HEK293T (cell line): ENCODE results near the gene CBFA2T2.

Experiments used
- CTCF ChIA-PET: fragments of 350-600 bp; formaldehyde crosslinking; extraction: SDS; loops from one replicate; lab custom pipeline; 2021; ENCODE audit warnings: antibody characterized with exemption, inconsistent platforms; lab: Yijun Ruan, JAX
- POLR2A ChIA-PET: fragments of 350-600 bp; formaldehyde crosslinking; extraction: SDS; loops from one replicate; lab custom pipeline; 2020; ENCODE audit warnings: antibody characterized with exemption, inconsistent platforms; lab: Yijun Ruan, JAX
- DNase-seq: peaks from one replicate; pipeline ENCODE4 v3.0.0; 2012; ENCODE audit warnings: mixed read lengths; ENCODE audit errors: extremely low spot score
- ARNT ChIP-seq: fragments of 450-650 bp; IDR thresholded peaks from 2 replicates; pipeline ENCODE4 v1.6.1; 2017; ENCODE audit warnings: mild to moderate bottlenecking
- BHLHE40 ChIP-seq: fragments of 450-650 bp; IDR thresholded peaks from 2 replicates; pipeline ENCODE4 v1.6.1; 2016; ENCODE audit warnings: mild to moderate bottlenecking, moderate library complexity, borderline replicate concordance
- CTBP1 ChIP-seq: fragments of 450-650 bp; IDR thresholded peaks from 2 replicates; pipeline ENCODE4 v1.6.1; 2016; ENCODE audit warnings: borderline replicate concordance
- ELF4 ChIP-seq: fragments of 450-650 bp; IDR thresholded peaks from 2 replicates; pipeline ENCODE4 v1.6.1; 2017; ENCODE audit warnings: antibody characterized with exemption
- FOXA1 ChIP-seq: fragments of 450-650 bp; IDR thresholded peaks from 2 replicates; pipeline ENCODE4 v1.6.1; 2016; ENCODE audit warnings: mild to moderate bottlenecking
- FOXK2 ChIP-seq: fragments of 450-650 bp; IDR thresholded peaks from 2 replicates; pipeline ENCODE4 v1.6.1; 2016; ENCODE audit warnings: mild to moderate bottlenecking
- FOXM1 ChIP-seq: fragments of 450-650 bp; IDR thresholded peaks from 2 replicates; pipeline ENCODE4 v1.6.1; 2017; ENCODE audit warnings: mild to moderate bottlenecking, borderline replicate concordance
- HDGF ChIP-seq: fragments of 450-650 bp; IDR thresholded peaks from 2 replicates; pipeline ENCODE4 v1.6.1; 2017; ENCODE audit warnings: antibody characterized with exemption, borderline replicate concordance
- L3MBTL2 ChIP-seq: fragments of 450-650 bp; conservative IDR thresholded peaks from 2 replicates; pipeline ENCODE4 v1.6.1; 2016; ENCODE audit warnings: mild to moderate bottlenecking
- LEF1 ChIP-seq: fragments of 450-650 bp; IDR thresholded peaks from 2 replicates; pipeline ENCODE4 v1.6.1; 2017; ENCODE audit warnings: mild to moderate bottlenecking, borderline replicate concordance
- NFRKB ChIP-seq: fragments of 450-650 bp; IDR thresholded peaks from 2 replicates; pipeline ENCODE4 v1.6.1; 2016; ENCODE audit warnings: mild to moderate bottlenecking, moderate library complexity
- PKNOX1 ChIP-seq: fragments of 450-650 bp; IDR thresholded peaks from 2 replicates; pipeline ENCODE4 v1.6.1; 2016
- SP1 ChIP-seq: fragments of 450-650 bp; IDR thresholded peaks from 2 replicates; pipeline ENCODE4 v1.6.1; 2017
- SUZ12 ChIP-seq: fragments of 450-650 bp; IDR thresholded peaks from 2 replicates; pipeline ENCODE4 v1.6.1; 2016; ENCODE audit warnings: mild to moderate bottlenecking
- TARDBP ChIP-seq: fragments of 450-650 bp; IDR thresholded peaks from 2 replicates; pipeline ENCODE4 v1.6.1; 2016
- ZNF384 ChIP-seq: fragments of 450-650 bp; IDR thresholded peaks from 2 replicates; pipeline ENCODE4 v1.6.1; 2016

Gene CBFA2T2

GRCh38 chr20:33687370-33687915, 197.5 kb downstream of the CBFA2T2 start:
- POLR2A ChIA-PET, result interaction anchor here (1.2 to 1.6 kb wide), 3 partner anchors 13 to 44 kb away, joined by 3 to 8 read pairs (median 5); partner anchors contain the start of genes NECAB3 and ZNF341

DNA sequence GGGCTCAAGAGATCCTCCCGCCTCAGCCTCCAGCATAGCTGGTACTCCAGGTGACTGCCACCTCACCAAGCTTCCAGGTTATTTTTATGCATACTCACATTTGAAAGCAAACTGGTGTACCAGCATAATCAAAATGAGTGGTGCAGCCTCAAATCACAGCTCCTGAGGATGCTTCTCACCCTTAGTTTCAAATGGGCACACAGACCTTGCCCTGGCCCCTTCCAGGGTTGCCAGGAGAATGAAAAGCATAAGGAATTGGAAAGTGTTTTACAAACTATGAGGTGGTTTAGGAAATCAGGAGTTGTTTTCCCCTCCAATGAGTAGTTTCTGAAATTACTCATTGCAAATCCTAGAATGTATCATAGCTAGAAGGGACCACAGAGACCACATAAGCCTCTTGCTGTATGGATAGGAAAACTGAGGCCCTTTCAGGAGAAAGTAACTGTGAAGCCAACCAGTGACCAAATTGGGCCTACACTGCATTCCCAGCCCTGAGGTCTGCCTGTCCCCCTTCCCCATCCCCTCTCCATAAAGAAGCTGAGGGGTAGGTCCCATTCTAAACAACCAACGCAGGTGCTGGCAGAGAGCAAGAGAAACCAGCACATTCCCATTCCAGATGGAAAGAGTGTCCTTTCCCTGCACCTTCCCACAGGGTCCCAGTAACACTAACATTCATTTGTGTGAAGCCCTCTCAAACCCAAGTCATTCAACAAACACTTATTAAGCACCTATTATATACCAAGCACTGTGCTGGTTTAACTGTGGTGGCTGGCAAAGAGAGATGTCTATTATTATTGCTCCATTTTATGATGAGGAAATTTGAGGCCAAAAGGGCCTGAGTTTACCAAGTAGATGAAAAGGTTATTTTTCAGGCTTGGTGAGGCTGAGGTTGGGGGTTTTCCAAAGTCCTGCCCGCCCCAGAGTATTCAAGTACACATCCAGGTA, 198.4 kb downstream of the CBFA2T2 start:
- ChIA-PET CTCF (interaction anchor here (0.6 to 0.7 kb wide), 2 partner anchors 590 to 756 kb away, joined by 4 to 7 read pairs; no protein-coding TSS in a partner anchor), POLR2A (interaction anchor here (1.1 to 1.6 kb wide), 3 partner anchors 25 to 32 kb away, joined by 3 to 5 read pairs (median 3); partner anchors contain the start of gene PXMP4)
- DNase-seq, result no peak
- TF ChIP-seq FOXK2 (no peak), LEF1 (no peak), SUZ12 (no peak), ARNT (no peak), FOXA1 (no peak), ZNF384 (no peak), NFRKB (no peak), HDGF (no peak), BHLHE40 (no peak), SP1 (no peak), ELF4 (no peak), FOXM1 (no peak), L3MBTL2 (no peak), CTBP1 (no peak), TARDBP (no peak), PKNOX1 (no peak)

More at GRCh38 chr20:33687370-33687915, 197.5 kb downstream of the CBFA2T2 start:
- no peak for TF ChIP-seq NFRKB
- TF ChIP-seq CTBP1, result no peak
- TF ChIP-seq ARNT, result no peak
- no peak for TF ChIP-seq SP1
- TF ChIP-seq L3MBTL2, result no peak
- TF ChIP-seq HDGF, result no peak
- TF ChIP-seq PKNOX1, result no peak
- TF ChIP-seq FOXA1, result no peak
- TF ChIP-seq LEF1, result no peak
- TF ChIP-seq FOXM1, result no peak
- no peak for TF ChIP-seq TARDBP
- TF ChIP-seq SUZ12, result no peak
- no peak for TF ChIP-seq ELF4
- TF ChIP-seq FOXK2, result no peak
- TF ChIP-seq BHLHE40, result no peak
- CTCF ChIA-PET, result interaction anchor here (0.6 to 0.7 kb wide), 2 partner anchors 591 to 755 kb away, joined by 4 to 7 read pairs; no protein-coding TSS in a partner anchor
- no peak for DNase-seq

GRCh38 chr20:33688938-33689424, 199.1 kb downstream of the CBFA2T2 start:
- ChIA-PET POLR2A (interaction anchor here (1.1 kb wide), 2 partner anchors 26 to 31 kb away, joined by 3 read pairs; partner anchors contain the start of gene PXMP4), CTCF (no interaction called here)
- TF ChIP-seq SP1, result no peak
- TF ChIP-seq L3MBTL2, result no peak
- no peak for TF ChIP-seq ELF4
- DNase-seq, result no peak

GRCh38 chr20:33689493-33689892, 199.6 kb downstream of the CBFA2T2 start:
- no peak for DNase-seq
- TF ChIP-seq FOXA1 (no peak), CTBP1 (no peak), L3MBTL2 (no peak), ZNF384 (no peak), FOXM1 (no peak), ELF4 (no peak), NFRKB (no peak), BHLHE40 (no peak), SP1 (no peak), LEF1 (no peak), FOXK2 (no peak), ARNT (no peak), TARDBP (no peak)
- POLR2A ChIA-PET, result no interaction called here
- CTCF ChIA-PET, result no interaction called here

DNA sequence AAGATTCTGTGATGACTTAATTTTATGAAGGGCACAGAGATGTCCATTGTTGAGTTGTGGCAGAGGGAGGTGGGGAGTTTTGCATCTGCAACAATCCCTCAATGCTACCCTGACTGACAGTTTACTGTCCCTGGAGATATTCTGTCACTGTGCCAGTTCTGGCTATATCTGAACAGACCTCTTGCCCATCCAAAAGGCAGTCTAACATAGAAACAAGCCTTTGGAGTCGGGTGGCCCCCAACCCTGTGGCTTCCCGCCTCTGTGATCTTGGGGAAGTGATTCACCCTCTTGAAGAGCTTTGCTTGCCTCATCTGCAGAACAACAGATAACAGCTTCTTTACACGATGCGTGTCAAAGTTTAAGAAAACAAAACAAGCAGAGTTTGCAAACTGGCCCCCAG, 200.1 kb downstream of the CBFA2T2 start:
- CTCF ChIA-PET, result no interaction called here
- TF ChIP-seq FOXK2 (no peak), CTBP1 (no peak), ELF4 (no peak), FOXM1 (no peak), L3MBTL2 (no peak), LEF1 (no peak), SP1 (no peak), ZNF384 (no peak), HDGF (no peak), SUZ12 (no peak), NFRKB (no peak), BHLHE40 (no peak), FOXA1 (no peak), ARNT (no peak)
- POLR2A ChIA-PET, result no interaction called here
- no peak for DNase-seq
